Posterior cingulate gyrus (tissue), 11 donors: ENCODE data around the gene UFC1.

ENCODE experiments used
- DNase-seq, 10 donors: peaks; one replicate each; pipeline versions ENCODE4 v3.0.0 to v3.0.0-alpha.2; 2020 to 2021; ENCODE audit warnings: mixed read lengths in 3 of 10
- intact Hi-C: fragments of 100-400 bp; cut with DNase I; formaldehyde crosslinking; loops from one replicate; pipeline ENCODE4 v1.15.1; 2023

The UFC1 gene

DNA sequence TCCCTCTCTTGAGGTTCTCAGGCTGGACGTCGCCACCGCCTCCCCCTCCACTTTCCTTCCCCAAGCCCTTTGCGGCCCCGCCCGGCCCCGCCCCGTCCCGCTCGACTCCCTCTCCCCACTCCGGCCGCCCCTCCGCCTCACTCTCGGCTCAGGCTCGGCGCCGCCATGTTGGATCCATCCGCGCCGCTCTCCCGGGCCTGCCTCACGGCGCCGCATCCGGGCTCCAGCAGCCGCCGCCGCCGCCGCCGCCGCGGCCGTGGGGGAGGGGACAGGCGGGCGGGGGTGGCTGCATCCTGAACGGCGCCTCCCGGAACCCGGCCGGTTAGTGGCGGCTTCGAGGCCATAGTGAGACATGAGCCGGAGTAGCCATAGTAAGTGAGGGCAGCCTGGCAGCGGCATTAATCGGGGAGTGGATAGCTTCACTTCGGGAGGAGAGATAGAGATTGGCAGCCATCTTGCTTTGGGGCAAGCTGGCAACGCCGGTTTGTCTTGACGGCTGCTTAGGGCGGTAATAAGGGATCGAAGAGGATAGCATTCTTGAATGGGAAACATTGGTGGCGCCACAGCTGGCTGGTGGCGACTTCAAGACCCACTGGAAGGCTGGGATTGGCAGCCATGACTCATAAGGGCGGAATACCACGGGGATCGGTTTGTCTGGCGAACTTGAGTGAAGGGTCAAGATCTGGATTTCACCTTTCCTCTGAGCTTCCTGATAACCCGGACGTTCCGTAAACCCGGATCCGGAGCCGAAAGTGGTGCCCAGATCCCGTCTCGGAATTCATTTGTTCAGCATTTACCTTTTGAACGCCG is 21.2 kb upstream of the UFC1 start, which contains the start of gene DEDD:
TSS of gene DEDD (minus strand) at position 258 of the 810 bp plus-strand sequence. CDS start 8,205 bp downstream, outside the sequence.
- intact Hi-C loops: loop anchor here (1.0 to 5.0 kb wide), 4 partner anchors 14 to 85 kb away; partner anchors contain the start of genes KLHDC9, NIT1, PFDN2 and UFC1
- peak; percentile 85 to 99 (median 90) for DNase-seq

DNA sequence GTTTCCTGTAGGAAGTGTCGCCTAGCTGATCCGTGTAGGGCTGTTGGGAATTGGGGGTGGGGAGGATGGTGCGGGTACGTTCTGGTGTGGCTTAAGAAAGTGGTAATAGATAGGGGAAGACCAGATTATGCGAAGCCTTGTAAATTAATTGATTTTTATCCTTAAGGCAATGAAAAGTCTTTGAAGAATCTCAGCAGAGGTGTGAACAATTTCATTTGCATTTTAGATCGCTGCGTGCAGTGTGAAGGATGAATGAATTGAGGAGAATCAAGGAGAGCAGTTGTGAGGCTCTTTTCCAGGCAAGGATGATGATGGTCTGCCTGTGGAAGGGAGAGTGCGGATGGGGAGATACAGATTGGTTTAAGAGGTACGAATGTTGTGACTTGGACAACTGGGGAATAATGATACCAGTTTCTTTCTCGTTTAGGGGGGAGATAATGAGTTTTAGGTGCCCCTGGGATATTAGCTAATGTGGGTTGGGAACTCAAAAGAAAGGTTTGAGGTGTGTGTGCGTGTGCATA is 20.5 kb upstream of the UFC1 start:
- intact Hi-C loops: loop anchor here (1.0 to 5.0 kb wide), 4 partner anchors 14 to 86 kb away; partner anchors contain the start of genes KLHDC9, NIT1, PFDN2 and UFC1
- no peak for DNase-seq

DNA sequence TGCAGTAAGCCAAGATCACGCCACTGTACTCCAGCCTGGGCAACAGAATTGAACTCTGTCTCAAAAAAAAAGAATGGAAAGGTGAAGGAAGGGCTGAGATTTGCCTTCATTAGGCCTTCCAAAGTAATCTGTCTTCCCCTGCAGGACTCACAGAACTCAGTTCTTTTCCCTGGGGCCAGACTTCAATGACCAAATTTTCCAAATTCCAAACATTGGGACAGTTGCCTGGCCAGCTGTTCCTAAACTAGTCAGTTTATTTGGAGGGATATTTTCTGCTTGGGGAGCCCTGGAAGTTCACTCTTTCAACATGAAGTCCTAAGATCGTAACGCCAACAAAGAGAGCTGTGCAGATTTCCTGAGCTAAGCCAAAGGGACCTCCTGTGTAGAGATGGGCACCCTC is 15.9 kb upstream of the UFC1 start:
- intact Hi-C loops: no loop called here
- peak in 1 of 10 donors; percentile 8 for DNase-seq

DNA sequence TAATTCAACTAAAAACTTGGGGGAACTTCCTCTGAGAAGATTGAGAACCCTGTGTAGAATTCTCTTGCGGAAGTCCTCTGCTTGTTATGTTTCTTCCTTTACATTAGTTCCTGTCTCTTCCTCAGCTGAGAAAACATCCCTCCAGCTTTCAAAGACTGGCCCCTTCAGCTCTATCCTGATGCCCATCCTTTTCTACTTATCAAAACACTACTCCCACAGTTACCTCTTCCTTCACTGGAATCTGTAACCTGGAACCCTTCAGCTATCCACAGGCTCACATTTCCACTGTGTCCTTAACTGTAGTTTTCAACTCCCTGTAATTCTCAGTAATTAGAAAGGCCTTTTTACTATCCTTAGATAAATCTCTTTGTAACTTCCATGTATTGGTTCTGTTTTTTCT is 15.3 kb upstream of the UFC1 start:
- DNase-seq: no peak
- intact Hi-C loops: no loop called here

DNA sequence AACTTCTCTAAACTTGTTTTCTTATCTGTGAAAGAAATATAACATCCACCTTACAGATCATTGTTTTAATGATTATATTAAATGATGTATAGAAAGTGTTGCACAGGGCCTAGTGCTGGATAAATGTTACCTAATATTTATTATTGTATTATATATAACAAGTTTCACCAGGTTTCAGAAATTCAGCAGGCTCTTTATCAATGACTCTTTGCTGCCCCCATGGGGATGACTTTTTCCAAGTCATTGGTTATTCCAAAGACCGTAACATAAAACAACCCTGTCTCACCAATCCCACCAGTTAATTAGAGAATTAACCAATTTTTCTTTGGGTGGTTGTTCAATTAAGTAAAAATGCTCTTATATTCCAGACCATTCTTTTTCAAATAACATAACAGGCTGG is 14.0 kb upstream of the UFC1 start:
- intact Hi-C loops: no loop called here
- no peak for DNase-seq

DNA sequence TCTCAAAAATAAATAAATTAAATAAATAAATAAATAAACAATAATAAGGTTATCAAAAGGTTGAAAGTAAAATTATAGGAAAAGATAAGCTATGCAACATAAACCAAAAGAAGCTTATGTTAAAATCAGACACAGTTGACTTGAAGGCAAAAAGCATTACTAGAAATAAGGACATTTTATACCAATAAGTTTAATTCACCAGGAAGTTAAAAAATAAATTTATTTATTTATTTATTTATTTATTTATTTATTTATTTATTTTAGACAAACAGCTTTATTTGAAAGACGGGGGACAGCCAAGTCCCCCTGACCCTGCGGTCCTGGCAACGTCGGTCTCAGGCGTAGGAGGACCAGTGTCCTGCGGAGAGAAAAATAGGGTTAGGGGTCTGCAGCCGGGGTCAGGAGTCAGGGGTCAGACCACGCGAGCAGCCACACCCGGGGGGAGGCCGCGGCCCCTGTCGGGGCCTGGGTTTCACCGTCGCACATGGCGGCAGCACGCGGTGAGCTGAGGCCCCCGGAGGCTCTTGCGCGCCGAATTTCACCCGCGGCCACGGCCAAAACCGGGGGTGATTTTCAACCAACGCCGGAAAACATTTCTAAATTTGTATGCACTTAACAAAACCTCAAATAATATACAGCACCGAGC is 12.9 kb upstream of the UFC1 start:
- peak in 1 of 10 donors; percentile 45 for DNase-seq
- intact Hi-C loops: no loop called here

DNA sequence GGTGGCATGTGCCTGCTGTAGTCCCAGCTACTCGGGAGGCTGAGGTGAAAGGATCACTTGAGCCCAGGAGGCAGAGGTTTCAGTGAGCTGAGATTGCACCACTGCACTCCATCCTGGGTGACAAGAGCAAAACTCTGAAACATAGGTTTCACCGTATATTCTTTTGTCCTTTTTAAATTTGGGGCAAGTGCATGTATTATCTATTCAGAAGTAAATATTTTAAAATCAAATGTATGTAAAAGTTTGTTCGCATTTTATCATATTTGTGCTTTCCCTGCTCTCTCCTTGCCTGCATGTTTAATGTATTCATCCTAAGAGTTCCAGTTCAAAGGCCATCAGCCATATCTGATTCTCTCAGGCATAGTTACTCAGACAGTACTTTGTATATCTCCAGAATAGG is 7.9 kb upstream of the UFC1 start:
- intact Hi-C loops: no loop called here
- no peak for DNase-seq

DNA sequence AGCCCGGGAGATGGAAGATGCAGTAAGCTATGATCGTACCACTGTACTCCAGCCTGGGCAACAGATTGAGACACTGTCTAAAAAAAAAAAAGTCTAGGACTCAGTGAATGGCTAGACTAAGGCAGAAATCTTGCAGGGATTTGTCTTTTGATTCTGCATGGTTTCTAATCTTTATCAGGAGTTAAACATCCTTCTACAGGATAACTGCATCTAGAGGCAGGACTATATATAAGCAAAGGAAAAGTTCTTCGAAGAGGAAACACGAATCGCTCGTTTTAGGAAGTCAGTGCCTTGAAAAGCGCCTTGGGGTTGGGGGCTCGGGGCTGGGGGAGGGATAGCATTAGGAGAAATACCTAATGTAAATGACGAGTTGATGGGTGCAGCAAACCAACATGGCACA is 602 bp upstream of the UFC1 start:
- DNase-seq: no peak
- intact Hi-C loops: loop anchor here (1.0 kb wide), 1 partner anchor 20 kb away; no protein-coding TSS in a partner anchor

DNA sequence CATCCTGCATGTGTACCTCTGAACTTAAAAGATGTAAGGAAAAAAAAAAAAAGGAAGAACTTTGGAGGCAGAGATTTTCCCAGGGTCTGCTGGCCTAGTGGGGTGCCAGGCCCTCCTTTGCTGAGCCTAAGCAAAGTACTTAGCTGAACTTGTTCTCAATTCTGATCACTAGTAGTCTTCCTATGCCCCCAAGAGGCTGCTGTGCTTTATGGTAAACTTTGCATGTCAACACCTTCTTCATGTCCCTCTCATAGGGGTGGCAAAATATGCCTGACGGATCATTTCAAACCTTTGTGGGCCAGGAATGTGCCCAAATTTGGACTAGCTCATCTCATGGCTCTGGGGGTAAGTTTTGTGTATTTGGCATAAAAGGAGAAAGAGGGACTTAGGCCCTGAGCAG is 4.1 kb downstream of the UFC1 start:
- intact Hi-C loops: no loop called here

DNA sequence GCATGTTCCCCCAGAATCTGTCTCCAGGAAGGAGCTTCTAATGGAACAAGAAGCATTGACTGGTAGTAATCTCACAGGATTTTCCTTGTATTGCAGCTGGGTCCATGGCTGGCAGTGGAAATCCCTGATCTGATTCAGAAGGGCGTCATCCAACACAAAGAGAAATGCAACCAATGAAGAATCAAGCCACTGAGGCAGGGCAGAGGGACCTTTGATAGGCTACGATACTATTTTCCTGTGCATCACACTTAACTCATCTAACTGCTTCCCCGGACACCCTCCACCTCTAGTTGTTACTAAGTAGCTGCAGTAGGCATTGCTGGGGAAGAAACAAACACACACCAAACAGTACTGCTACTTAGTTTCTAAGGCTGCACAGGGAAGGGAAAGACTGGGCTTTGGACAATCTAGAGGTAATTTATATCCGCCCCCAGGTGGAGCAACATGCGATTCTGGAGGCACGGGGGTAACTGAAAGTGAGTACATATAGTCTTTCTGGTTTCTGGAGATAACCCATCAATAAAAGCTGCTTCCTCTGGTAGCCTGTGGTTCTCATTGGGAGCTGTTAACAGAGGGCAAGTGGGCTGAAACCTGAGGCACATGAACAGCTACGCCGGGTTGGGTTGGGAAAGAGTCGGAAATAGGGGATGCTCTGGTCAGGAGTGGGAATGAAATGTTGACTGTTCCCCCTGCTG is 4.7 kb downstream of the UFC1 start:
- intact Hi-C loops: no loop called here
- no peak for DNase-seq

More for the DNA sequence above, 4.1 kb downstream of the UFC1 start:
- DNase-seq: no peak

DNA sequence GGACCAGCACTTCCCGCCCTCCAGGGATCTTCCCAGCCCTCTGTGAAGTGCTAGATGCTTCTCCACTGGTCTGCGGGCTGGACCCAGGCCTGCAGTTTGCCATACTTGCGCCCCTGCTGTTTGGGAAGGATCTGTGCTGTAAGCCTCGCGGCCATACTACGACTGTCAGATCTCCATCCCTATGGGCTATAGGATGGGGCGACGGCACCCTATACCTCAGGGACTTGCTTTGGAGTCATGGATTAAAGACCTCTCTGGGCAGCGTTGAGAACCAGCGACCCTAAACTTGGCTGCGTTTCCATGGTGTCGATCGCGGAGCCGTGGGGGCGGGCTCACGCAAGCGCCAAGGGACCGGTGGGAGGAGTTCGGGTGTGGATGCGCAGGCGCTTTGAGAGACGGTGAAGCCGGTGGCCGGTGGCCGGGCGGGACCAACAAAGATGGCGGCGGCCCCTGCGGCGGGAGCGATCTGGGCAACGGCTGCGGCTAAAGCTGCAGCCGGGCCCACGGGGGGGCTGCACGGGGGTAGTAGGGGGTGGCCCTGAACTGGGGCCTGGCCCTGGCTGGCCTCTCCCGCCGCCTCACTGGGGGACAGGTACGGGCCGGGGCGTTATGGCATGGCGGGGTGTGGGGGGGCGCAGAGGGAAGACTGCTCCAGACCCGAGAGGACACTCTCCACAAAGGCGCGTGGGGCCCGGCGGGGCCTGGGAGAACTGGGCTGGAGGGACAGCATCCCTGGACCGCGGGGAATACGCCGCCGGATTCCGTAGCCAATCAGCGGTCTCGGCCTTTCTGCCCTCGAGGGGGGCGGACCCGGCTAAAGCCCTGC is 5.5 kb downstream of the UFC1 start, which contains the start of gene USP21:
TSS of gene USP21 (plus strand) at position 414 of the 826 bp plus-strand sequence. CDS start 1,141 bp downstream, outside the sequence.
- peak; percentile 90 to 99 (median 96) for DNase-seq
- intact Hi-C loops: no loop called here

DNA sequence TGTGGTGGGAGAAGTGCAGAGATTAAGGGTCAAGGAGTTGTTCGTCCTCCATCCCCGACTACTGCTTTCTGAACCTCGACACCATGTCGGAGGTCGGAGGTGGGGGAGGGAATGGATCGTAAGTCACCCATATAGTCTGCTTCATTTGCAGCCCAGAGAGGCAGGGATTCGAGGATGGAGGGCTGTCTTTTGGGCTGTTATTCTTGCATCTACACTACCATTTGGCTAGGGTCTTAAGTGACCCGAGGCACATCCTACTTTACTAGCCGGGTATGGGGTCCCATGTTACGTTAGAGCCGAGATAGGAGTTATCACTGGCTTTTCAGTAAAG is 6.1 kb downstream of the UFC1 start:
- intact Hi-C loops: no loop called here

DNA sequence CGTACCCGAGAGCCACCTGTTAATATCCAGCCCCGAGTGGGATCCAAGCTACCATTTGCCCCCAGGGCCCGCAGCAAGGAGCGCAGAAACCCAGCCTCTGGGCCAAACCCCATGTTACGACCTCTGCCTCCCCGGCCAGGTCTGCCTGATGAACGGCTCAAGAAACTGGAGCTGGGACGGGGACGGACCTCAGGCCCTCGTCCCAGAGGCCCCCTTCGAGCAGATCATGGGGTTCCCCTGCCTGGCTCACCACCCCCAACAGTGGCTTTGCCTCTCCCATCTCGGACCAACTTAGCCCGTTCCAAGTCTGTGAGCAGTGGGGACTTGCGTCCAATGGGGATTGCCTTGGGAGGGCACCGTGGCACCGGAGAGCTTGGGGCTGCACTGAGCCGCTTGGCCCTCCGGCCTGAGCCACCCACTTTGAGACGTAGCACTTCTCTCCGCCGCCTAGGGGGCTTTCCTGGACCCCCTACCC is 6.9 kb downstream of the UFC1 start:
- peak in 1 of 10 donors; percentile 33 for DNase-seq
- intact Hi-C loops: no loop called here

More for the DNA sequence above, 6.1 kb downstream of the UFC1 start:
- no peak for DNase-seq

DNA sequence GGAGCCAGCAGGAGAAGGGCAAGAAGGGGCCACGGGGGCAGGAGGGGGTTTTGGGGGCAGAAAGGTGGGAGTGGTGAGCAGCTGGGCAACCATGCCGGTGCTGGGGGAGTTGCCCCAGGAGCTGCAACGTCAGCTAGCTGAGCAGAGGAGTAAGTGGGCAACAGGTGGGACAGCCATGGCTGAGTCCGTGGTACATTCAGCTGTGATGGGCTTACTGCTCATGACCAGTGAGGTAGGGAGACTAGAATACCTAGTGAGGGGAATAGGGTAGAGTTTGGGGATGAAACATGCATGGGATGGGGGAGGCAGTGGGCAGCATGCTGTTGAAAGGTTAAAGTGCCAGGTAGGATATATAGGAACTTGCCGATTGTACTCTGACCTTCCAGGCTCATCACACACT is 7.9 kb downstream of the UFC1 start:
- peak in 1 of 10 donors; percentile 8 for DNase-seq
- intact Hi-C loops: no loop called here

DNA sequence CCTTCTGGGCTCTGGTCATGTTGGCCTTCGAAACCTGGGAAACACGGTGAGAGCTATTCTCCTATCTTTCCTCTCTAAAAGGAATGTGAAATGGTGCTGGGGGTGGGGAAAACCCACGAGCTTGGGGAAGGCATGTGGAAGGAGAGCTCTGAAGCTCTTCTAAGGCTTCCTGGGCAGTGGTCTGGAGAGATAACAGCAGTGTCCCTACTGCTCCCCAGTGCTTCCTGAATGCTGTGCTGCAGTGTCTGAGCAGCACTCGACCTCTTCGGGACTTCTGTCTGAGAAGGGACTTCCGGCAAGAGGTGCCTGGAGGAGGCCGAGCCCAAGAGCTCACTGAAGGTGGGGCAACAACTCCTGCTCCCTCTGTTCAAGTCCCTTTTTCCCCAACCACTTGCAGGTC is 8.3 kb downstream of the UFC1 start:
- intact Hi-C loops: no loop called here
- peak in 1 of 10 donors; percentile 10 for DNase-seq

DNA sequence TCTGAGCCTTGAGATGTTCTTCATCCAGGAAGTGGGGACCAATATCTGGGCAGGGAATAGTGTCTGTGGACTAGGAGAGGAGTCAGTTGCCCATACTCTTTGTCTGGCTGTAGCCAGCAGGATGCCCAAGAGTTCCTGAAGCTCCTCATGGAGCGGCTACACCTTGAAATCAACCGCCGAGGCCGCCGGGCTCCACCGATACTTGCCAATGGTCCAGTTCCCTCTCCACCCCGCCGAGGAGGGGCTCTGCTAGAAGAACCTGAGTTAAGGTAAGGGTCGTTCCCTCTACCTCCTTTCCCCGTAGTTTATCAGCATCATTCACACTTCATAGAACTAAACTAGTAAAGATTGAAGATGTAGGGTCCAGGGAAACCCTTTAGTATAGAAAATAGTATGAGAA is 9.0 kb downstream of the UFC1 start:
- intact Hi-C loops: no loop called here
- DNase-seq: peak in 1 of 10 donors; percentile 46

DNA sequence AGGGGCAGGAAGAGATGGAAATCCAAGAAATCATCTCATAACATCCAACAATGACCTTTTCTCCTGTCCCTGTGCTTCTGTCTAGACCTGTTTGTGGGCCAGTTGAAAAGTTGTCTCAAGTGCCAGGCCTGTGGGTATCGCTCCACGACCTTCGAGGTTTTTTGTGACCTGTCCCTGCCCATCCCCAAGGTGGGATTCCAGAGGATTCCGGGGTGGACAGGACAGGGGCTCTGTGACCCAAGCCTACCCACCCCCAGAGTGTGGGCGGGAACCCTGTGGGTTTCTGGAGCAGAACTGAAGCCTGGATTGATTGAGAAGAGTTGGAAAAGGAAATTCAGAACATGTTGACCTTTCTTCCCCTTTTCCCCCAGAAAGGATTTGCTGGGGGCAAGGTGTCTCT is 10.0 kb downstream of the UFC1 start:
- intact Hi-C loops: no loop called here
- peak in 2 of 10 donors; percentile 33 to 40 for DNase-seq

DNA sequence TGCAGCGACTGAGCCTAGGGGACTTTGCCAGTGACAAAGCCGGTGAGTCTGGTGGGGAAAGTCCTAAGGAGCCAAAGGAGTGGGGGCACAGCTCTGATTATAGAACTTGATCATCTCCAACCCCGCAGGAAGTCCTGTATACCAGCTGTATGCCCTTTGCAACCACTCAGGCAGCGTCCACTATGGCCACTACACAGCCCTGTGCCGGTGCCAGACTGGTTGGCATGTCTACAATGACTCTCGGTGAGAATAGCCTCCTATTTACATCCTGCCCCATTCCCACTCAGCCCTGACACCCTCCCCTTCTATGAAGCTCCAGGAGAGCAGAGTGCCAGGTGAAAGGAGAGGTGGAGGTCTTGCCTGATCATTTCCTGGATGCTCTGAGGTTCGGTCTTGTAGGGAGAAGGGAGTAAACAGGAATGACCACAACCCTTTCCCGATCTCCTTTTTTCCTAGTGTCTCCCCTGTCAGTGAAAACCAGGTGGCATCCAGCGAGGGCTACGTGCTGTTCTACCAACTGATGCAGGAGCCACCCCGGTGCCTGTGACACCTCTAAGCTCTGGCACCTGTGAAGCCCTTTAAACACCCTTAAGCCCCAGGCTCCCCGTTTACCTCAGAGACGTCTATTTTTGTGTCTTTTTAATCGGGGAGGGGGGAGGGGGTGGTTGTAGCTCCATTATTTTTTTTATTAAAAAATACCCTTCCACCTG is 11.3 kb downstream of the UFC1 start:
- peak in 3 of 10 donors; percentile 51 to 68 (median 65) for DNase-seq
- intact Hi-C loops: no loop called here
